HG03139 (cell line): ENCODE results near the gene KCNAB2.

Source experiments
- ATAC-seq: cut with Tn5 transposase; IDR thresholded peaks from one replicate; pipeline ENCODE4 v1.9.1; 2021; ENCODE audit not compliant: unreplicated experiment

KCNAB2 gene

DNA sequence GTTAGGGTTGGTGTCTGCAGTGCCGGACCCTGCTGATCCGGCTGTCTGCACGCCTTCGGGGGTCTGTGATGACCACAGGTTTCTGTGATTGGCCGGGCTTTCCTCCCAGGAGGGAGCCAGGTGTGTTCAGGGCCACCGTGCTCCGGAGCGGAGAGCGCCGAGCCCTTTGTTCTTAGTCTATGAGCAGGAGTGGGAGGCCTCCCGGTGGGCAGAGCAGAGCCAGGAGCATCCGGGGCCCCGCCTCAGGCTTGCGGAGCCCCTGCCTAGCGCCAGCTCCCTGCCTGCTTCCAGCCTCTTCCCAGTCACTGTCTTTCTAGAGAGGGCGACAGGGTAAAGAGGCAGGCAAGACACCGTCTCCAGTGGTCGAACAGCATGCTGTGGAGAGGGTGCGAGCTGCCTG lies 31.8 kb downstream of the KCNAB2 start:
- no peak for ATAC-seq

DNA sequence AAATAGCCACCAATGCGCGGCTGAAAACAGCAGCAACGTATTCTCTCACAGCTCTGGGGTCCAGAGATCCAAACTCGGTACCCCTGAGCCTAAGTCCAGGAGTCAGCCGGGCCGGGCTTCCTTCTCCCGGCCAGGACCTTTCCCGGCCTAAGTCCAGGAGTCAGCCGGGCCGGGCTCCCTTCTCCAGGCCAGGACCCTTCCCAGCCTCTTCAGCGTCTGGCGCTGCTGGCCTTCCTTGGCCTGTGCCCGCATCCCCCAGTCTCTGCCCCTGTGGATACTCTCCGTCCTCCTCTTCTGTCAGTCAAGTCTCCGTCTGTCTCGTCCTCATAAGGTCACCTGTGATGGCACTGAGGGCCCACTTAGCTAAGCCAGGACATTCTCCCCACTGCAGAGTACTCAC lies 32.2 kb downstream of the KCNAB2 start:
- ATAC-seq = no peak

DNA sequence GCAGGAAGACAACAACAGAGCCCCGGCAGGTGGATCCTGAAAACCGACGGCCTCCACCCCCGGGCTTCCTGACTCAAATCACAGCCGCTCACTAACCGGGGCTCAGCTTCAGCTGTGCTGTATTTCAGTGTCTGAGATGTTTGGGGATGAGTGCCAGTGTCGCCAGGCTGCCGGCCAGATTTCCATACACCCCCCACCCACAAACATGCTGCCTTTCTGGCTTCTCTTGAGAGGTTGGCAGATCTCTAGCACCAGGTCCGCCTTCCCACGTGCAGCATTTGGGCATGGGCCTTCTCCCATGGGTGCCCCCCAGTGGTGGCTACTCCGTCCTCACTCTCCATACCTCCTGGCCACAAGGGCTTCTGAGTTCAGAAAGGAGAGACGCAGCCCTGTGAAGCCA lies 34.8 kb downstream of the KCNAB2 start:
- ATAC-seq = no peak

DNA sequence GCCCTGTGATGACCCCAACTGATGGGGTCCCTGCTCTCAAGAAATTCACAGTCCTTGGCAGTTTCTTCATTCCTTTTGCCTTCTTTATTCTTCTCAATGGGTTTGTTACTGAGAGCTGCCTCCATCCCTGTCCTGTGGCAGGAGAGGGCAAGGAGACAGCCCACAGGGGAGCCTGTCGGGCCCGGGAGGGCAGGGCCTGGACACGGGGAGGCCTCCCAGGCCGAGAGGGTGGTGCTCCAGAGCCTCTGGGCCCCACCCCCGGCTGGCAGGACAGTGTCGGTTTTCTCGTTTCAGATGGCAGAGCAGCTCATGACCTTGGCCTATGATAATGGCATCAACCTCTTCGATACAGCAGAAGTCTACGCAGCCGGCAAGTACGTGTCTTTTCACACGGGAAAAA lies 36.2 kb downstream of the KCNAB2 start:
- no peak for ATAC-seq

DNA sequence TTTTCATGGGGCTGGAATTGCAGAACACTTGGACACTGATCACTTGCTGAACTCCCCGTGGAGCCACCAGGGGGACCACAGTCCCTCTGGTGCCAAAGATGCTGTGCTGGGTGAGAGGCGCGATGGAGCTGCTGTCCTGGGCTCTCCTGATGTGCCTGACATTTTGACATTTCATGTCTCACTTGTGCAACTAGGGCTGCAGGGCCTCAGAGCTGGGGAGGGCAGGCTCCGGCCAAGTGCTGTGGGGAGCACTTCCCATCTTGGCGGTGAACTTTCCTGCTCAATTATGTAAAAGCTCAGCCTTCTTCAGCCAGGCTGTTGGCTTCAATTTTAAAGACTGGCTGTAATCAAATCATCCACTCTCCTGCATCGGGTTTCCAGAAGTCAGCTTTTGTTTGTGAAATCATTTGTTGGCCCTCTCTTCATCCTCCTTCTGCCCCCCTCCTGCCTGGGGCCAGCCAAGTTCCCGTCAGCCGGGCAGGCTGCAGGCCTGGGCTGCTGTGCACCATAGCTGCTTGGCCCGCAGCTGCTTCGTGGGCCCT lies 36.8 kb downstream of the KCNAB2 start:
- no peak for ATAC-seq

DNA sequence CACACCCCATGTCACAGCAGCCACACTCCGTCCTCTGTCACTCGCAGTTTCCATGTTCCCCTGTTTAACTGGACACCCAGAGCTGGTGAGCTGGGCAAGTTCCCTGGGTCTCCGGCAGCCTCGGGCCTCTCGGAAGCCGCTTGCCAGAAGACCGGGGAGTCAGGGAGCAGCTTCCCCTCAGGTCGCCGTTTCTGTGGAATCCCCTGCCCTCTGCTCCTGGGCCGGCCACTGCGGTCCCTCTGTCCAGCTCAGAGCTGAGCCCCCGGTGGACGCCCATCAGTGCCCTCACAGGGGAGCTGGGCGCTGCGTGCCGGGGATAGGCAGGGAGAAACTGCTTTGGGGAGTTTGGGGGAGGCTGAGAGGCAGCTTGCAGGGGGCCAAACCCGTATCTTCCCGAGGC lies 37.7 kb downstream of the KCNAB2 start:
- ATAC-seq = no peak

DNA sequence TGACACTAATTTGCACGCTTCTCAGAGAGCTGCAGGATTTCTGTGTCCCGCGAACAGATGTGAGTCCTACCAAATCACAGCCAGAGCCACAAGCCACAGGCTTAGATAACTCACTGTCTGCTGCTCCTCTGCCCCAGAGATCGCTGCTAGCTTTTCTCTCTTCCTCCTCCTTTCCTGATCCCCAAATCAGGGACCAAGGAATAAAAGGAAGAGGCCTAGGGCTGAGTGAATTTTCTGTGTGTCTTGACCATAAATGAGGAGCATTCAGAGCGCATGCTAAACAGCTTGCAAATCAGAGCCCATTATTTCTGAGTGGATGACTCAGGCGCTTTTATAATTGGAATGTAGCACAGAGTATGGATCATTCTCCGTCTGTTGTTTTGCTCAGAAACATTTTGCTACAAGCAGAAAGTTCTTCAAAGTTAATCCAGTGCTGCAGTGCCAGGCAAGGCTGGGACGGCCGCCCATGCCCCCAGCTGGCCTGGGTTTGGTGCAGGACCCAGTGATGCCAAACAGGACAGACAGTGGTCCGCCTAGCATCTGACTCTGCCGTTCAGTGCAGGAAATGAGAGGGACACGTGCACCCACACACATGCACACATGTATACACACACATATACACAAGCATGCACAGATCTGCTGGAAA lies 38.2 kb downstream of the KCNAB2 start:
- no peak for ATAC-seq

DNA sequence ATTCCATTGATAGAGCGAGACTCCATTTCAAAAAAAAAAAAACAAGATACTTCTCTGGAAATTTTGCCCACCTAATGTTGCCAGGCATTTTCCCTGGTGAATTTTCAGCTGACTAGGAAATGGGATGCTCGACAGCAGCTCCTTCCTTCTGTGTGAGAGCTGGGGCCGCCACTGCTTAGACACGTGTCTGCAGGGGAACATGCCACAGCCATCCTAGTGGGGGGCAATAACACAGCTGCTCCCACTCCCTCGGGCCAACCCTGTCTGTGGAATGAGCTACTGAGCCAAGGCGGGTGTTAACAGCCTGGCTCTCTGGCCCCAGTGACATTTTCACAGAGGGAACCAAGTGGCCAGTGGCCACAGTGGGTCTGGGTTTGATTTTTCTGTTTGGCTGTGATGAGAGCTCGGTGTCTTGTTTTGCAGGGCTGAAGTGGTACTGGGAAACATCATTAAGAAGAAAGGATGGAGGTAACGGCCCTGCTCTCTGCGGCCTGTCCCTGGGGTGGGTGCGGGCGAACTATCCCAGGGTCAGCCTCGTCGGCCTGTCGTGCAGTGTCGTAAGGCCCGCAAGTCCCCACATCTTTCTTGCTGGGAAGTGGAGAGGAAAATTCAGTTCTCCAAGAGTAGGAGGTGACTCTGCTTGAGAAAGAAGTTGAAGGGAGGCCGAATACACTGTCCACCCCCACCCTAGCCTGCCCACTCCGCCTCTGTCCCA lies 39.2 kb downstream of the KCNAB2 start:
- ATAC-seq = no peak

DNA sequence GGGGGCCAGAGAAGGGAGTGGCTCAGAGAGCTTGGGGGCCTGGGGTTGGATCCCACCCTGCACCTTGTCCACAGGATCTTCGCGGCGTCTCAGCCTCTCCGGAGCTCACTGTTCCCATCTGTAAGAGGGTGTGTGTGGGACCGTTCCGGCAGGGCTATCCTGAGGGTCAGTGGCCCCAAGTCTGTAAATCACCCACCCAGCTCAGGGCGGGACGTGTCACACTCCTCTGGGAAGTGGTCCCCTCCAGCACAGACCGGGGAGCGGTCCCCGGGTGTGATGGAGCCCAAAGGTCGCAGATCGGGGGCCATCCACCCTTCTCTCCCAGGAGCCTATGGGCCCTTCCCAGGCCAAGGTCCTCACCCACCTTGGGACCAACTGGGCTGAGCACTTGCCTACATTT lies 40.0 kb downstream of the KCNAB2 start:
- ATAC-seq = no peak

DNA sequence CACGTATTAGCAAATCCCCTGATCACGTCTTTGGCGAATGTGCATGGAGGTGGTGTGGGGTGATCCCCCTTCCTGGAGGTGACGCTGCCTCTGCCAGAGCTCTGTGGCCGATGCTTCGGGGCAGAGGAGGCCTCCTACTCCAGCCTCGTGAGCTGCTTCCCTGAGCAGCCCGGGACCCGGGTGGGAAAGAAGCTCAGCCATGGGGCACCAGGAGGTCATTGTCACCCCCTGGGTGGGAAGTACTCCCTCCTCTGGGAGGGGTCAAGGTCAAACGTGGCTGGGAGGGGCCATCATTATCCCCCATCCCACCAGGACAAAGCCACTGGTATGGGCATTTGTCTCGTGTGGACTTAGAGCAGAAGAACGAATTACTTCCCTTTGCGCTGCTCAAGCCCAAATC lies 40.7 kb downstream of the KCNAB2 start:
- ATAC-seq = no peak

DNA sequence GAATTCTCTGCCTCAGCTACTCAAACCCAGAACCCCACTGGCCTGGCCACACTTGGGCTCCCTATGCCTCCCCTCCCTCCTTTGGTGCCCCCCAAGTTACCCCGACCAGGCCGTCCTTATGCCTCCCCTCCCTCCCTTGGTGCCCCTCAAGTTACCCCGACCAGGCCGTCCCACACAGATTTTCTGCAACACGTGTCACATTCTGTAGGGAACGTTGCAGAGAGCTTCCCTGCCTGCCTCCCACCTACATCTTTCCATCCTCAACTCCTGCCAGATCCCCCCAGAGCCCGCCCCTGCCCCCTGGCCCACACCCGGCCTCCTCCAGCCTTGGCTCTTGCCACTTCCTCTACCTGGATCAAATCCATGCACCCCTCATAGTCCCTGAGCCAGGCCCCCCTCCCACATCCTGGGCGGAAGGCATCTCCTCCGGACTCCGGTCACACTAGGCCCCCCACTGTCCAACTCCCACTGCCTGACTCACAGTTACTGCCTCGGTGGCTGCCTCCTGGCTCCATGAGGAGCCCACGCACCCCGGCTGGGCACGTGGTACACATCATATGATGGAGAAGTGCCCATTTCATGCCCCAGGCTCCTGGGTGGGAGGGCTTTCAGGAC lies 41.2 kb downstream of the KCNAB2 start:
- ATAC-seq = no peak

DNA sequence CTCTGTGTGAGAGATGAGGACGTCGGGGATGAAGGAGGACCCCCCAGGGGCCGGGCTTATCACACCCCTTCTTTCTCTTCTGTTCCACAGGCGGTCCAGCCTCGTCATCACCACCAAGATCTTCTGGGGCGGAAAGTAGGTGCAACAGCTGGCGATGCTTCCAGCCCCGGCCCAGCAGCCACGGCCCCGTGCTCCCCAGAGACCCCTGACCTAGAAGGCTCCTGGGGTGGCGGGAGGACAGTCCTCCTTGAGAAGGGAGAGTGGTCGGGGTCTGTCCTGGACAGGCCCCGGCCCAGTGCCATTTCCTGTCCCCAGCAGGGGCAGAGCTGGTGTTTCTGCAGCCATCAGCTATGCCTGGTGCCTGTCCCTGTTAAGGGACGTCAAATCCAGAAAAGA lies 41.7 kb downstream of the KCNAB2 start:
- ATAC-seq = no peak

DNA sequence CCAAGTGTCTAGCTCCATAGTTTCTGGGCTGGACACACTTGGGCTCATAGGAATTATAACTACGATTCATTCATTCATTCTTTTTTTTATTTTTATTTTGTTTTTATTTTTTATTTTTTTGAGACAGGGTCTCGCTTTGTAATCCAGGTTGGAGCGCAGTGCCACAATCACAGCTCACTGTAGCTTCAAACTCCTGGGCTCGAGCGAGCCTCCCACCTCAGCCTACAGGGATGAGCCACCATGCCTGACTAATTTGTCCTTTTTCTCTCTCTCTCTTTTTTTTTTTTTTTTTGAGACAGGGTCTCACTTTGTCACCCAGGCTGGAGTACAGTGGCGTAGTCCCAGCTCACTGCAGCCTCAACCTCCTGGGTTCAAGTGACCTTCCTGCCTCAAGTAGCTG lies 42.3 kb downstream of the KCNAB2 start:
- no peak for ATAC-seq

DNA sequence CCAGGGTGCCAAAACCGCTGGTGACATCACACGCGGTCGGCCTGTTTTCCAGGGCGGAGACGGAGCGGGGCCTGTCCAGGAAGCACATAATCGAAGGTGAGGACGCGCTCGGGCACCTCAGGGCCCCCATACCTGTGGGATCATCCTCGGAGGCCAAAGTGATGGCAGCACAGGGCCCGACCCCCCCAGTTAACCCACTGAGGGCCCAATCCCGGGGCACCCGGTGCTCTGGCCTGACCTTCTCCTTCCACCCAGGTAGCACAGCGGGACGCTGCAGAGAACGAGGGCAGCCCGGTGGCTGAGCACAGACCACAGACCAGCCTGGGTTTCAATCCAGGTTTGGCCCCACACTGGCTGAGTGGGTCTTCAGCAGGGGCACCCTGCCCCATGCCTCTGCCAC lies 43.3 kb downstream of the KCNAB2 start:
- no peak for ATAC-seq

DNA sequence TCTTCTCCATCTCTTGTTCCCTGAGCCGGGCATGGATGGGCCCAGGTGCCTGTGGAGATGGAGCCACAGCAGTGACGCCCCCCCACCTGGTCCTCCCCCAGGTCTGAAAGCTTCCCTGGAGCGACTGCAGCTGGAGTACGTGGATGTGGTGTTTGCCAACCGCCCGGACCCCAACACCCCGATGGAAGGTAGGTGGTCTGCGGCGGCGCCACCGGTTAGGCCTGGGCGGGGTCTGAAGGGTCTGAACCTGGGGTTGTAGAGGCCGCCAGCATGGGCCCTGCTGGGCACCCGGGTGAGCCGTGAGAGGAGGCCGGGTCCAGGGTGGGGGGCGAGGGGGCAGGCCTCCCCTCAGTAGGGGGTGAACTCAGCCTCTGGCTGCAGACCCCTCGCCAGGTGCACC lies 44.6 kb downstream of the KCNAB2 start:
- ATAC-seq = no peak

DNA sequence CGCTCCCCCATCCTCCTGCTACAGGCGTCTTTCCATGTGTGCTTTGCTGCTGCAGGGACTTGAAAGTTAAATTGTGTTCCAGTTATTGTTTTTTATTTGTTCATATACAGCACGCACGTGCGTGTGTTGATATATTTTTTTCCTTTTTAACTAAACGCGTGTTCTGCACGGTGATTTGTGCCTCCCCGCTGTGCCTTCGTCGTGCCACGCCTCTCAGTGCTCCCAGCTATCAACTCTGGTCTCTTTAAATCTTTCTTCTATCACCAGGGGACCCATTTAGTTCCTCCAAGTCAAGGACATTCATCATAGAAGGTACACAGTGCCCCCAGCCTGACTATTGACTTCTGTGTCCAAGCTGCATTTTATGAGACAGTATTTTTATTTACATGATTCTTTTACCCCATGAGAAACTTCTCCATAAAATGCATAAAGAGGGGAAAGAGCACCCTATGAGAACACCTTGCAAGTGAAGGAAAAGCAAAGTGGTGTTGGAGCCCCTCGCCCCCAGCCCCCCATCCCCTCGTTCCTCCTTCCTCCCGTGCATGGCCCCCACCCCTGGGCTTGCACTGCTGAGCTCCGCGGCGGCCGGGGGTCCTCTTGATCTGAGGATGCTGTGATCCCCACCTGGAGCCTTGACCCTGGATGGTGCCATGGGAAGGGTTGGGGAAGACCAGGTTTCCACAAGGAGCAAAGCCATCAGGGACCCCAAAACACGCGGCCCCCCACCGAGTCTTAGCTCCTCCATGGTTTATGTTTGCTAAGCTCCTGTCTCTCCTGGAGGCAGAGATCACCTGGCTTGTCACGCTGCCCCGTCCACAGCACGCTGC lies 45.5 kb downstream of the KCNAB2 start:
- no peak for ATAC-seq

DNA sequence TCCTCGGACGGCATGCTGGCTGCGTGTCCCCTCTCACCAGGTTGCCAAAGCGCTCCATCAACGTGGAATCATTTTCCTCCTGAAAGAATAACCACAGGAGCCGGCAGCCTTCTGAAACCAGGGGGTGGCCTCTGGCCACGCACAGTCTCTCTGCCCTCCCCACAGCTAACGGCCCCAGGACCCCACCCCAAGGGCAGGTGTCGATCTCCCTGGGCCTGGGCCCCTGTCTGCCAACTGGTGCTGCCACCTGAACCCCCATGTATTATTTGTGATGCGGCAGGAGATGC lies 46.1 kb downstream of the KCNAB2 start:
- no peak for ATAC-seq

DNA sequence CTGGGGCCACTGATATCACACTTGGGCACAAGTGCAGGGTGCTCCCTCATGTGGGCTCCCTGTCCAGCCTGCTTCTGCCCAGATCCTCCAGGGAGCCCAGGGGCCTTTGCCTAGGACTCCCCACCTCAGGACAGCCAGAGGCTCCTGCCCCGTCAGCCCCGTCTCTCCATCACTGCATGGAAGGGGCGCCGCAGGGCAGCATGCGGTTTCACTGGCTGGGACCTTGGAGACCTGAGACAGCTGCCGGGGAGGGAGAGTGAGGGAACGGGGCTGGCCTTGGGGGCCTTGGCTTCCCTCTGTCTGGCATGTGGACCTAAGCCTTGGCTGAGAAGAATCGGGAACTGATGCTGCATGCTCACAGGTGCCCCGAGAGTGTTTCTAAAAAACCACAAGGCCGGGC lies 46.5 kb downstream of the KCNAB2 start:
- no peak for ATAC-seq

DNA sequence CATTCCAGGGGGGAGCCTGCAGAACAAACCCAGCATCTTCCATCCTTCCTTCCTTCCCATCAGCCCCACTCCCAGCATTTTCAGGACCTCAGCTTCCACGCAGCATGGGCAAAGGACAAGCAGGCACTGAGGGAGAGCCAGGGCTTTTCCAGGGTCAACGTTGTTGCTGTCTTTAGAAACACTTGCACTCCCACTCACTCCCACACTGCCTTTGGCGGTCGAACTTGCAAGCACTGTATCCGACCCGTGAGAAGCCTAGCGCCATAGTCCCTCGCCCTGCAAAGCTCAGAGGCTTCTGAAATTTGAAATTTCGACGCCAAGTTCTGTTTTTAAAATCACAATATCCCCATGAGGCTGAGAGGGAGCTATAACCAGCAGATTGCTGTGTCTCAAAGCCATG lies 47.4 kb downstream of the KCNAB2 start:
- ATAC-seq = no peak

DNA sequence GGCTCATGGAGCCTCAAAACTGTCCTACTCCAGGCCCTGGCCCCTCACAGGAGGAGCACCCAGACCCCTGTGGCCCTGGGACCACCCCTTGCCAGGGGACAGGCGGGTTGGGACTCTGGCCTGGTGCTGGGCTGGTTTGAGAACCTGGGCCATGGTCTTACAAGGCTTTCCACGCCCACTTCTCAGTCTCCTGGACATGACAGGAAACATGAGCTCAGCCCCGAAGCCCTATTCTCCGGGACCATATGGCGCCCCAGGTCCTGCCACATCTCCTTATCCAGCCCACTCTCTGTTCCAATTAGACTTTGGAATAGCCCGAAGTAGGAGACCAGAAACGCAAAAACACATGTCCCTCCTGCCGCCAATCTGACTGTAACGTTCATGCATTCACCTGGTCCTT lies 47.9 kb downstream of the KCNAB2 start:
- no peak for ATAC-seq

DNA sequence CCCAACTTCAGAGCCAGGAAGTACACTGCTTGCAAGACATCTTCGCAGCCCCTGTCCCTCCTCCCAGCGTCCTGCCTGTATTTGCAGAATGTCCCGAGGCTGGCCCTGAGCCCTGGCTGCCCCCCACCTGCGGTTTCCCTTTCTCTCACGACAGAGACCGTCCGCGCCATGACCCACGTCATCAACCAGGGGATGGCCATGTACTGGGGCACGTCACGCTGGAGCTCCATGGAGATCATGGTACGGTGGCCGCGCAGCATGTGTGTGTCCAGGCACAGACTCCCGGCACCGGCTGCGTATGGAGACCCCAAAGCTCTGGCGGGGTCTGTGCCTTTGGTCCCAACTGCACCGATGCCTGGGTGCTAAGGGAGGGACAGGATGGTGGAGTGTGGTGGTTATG lies 48.6 kb downstream of the KCNAB2 start:
- no peak for ATAC-seq
